HG02885 (cell line): Measurements from ENCODE around the gene PITPNC1.

ENCODE experiments used
- ATAC-seq: cut with Tn5 transposase; IDR thresholded peaks from one replicate; pipeline ENCODE4 v1.9.1; 2021; ENCODE audit warnings: mild to moderate bottlenecking; ENCODE audit not compliant: unreplicated experiment, poor library complexity

The PITPNC1 gene

DNA sequence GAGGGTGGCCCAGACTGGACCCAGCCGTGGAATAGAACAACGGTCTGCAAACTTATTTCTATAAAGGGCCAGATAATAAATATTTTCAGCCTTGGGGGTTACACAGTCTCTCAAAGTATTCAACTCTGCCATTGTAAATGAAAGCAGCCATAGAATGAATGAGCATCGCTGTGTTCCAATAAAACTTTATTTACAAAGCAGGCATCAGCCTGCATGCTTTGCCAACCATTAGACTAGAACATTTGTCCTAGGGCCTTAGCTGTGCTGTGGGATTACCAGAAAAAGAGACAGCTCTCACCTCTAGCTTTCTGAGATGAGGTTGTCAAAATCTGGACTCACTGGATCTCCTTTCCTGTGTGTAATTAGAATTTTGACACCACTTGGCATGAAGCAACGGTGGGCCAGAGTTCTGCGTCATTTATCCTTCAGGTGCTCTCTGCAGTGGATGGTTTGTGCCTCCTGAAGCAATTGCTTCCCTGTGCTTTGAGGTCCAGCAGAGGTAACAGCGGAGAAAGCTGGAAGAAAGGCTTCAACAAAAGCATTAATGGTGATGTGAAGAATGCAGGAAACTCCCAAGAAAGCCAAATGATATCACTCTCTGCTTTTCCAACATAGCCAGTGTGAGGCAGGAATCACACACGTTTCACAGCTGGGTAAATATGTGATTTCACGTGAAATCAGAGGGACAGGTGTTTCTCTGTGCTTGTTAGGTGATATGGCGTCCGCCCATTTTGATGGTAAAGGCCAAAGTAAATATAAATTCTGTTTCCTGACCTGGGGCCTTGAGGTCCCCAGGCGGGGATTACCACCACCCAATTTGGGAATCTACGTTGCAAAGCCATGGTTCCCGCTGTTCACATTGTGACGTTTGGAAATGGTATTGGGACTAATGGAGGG is 148.4 kb downstream of the PITPNC1 start:
- no peak for ATAC-seq

DNA sequence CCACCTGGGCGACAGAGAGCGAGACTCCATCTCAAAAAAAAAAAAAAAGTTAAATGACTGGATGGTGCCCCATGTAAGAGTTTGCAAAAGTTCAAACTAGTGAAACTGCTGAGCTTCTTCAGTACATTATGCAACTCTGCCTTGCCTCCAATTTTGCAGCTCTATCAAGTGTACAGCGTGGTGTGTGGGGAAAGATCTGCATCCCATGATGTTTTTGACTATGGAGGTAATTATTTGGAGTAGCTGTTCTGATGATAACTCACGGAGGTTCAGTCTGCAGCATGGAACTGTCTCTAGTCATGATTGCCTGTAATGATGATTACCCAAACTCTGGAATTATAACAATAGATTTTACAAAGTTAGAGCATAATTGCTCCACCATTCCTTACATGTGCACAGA is 149.6 kb downstream of the PITPNC1 start:
- ATAC-seq = no peak

DNA sequence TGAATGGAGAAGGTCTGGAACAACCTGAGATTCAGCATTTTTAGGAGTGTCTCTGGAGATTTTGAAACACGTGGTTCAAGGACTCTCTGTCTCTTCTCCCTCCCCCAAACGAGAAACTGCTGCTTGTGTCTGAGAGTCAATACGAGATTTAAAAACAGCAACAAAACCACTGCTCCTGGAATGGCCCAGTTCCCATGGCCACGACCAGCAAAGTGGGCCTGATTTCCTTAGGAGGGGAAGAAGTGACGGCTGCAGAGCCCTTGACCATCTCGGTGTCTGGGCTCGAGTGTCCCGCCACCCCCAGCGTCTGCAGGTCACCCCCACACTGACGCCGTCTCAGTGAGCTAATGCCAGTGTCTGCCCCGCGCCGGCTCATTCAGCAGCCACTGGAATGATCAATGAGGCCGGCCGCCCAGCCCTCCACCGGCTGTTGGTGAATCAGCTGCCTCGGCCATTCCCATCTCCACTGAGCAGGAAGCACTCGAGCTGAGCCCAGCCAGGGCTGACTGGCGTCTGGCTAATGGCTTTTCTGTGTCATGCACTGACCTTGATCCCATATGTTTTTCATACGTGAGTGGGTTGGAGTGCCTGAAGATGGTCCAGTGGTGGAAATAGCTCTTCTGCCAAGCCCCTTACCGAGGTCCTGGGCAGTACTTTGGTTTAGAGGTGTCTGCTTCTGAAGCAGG is 151.8 kb downstream of the PITPNC1 start:
- ATAC-seq = no peak

DNA sequence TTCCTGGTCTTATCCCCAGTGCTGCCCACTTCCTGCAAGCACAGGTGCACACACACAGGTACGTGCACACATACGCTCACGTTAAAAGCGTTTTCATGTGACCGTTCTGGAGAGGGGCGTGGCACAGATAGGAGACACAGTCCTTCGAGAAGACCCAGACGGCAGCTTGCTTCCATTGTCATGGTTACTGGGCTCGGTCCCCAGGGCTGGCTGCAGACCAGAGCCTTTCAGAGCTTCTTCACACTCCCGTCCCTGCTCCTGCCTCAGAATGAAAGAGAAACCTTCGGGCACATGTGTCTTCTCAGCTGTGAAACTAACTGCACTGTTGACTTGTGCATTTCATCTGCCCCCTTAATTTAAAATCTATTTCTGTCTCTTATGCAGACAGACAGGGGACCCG is 154.2 kb downstream of the PITPNC1 start:
- peak; percentile 90 for ATAC-seq

DNA sequence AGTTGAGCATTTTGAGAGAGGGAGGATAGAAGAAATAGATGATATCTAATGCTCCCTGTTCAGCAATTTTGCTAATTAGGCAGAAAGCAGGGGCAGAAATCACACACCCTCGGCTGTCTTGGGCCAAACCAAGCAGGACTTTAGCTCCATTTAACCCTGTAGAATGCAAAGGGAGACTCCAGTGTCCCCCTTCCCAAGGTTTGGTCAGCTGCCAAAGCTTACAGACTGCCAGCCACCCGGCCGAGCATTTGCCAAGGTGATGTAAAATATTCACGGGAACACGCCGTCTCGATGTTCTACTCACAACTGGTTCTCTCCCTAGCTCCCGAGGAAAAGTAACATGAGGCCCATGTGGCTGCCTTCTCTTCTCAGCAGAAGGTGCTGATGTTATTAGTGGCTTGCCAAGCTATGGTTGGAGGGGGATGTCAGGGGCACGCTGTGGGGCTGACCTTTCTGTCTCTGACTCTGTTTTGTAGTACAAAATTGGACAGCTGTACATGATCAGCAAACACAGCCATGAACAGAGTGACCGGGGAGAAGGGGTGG is 155.3 kb downstream of the PITPNC1 start:
- no peak for ATAC-seq

DNA sequence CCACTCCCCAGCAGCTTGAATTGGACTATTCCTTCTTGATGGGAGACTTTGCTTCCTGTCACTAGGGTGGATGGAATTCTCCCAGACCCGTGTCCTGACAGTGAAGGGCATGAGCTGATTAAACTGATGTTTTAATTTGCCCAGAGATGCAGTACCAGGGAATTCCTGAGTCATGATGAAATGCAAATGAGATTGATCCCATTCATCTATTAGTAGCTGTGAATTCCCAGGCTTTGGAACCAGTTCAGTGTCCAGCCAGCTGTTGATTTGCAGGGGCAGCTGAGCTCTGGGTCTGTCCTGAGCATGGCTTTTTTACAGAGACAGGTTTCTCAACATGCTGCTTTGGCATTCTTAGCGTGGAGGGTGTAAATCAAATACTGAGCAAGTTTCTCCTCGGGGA is 157.9 kb downstream of the PITPNC1 start:
- no peak for ATAC-seq

DNA sequence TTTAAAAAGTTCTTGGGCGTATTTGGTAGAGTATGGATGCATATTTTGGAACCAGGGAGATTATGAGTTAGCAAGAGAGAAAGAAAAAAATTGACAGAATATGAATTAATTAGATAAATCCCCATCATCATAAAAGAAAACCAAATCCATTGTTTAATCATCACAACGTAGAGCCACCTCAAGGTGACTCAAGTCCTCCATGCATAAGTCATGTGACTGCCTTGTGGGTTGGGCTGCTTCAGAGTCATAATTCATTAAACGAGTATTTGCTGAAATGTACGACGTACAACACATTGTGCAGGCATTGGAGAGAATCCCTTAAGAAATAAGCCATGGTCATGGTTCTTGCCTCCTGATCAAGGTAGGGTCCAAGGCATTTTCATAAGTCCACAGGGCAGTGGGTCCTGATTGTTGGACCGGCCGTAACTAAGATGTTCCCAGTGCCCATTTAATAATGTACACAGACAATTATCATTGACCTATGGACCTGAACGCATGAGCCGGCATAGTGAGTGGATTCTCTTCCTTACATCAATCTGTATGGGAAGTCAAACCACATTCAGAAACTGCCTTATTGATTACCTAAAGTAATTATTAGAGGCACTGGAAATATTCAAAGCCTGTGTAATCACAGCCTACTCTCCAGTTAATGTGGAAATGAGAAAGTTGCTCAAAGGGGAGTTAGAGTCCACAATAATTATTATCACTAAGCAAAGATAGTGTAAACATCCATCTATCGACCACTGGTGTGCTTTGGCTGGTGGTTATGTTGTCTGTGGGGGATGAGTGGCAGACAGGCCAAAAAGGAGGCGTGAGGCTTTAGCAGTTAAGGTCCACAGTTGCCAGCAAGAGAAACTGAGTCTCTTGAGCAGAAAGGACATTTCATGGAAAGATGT is 165.4 kb downstream of the PITPNC1 start:
- no peak for ATAC-seq

DNA sequence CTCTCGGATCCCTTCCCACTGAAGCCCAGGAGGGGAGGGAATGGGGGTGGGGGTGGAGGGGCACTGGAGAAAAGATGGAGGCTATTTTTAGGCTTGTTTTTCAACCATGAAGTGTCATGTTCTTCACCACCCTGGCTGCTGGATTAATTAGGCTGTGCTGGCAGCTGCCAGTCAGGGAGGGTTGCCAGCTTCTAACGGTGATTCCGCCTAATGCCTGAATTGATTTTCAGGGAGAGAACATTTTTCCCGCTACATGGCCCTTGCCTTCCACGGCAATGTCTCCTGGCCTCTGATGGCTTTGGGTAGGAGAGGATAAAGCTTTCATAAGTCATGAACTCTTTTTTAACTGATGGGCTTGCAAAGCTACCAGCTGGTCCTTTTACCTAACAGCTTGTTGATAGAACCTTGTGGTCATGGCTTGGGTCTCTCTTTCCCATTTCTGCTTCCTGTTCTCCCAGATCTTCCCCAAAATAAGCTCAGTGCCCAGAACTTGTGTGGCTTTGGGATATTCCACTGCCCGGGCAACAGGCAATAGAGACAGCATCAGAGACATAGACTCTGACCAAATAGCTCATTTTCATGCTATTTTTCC is 167.4 kb downstream of the PITPNC1 start:
- no peak for ATAC-seq

DNA sequence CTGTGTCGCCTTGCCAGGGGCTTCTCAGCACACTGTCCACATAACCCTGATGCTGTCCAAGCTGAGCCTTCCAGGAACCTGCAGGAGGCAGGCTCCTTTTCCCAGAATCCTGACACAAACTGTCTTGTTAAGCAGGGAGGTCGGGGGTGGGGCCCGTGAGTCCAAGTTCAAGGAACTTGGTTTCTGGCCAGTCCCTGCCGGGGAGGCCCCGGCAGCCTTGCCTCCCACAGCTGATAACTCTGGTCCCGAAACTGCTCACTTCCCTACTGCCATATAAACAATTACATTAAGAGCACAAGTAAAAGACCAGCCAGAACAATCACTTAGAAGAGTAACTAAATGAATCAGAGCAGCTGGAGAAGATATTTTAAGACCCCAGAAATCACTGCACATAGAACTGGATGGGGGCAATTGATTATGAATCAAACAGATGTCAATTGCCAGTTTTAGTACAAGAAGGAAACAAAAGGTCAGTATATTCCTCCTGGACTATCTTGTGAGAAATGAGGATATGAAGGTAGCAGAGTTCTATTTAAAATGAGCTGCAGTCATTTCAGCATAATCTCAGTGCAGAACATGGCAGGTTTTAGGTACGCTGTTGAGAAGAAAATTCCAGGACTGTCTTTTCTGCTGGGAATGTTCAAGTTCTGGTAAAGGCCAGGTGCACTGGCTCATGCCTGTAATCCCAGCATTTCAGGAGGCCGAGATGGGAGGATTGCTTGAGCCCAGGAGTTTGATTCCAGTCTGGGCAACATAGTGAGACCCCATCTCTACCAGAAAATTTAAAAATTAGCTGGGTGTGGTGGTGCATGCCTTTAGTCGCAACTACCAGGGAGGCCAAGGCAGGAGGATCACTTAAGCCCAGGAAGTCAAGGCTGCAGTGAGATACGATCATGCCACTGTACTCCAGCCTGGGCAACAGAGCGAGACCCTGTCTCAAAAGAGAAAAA is 169.8 kb downstream of the PITPNC1 start:
- peak; percentile 94 for ATAC-seq

DNA sequence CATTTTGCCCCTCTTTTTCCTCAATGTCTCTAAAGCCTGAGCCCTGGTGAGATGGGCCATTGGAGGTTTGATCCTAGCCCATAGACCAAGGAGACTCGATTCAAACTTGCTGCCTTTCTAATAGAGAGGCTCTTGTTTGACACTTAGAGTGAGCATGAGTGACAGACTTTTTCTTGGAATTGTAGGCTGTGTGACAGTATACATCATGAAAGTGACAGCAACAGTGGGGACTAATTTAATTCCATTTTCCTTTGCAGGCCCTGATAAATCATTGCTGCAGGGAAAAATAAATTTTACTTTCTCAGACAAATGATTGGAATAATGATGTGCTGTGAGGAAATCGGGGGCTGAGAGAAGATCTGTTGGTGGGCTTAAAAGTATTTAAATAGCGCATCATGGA is 171.6 kb downstream of the PITPNC1 start:
- ATAC-seq = no peak

DNA sequence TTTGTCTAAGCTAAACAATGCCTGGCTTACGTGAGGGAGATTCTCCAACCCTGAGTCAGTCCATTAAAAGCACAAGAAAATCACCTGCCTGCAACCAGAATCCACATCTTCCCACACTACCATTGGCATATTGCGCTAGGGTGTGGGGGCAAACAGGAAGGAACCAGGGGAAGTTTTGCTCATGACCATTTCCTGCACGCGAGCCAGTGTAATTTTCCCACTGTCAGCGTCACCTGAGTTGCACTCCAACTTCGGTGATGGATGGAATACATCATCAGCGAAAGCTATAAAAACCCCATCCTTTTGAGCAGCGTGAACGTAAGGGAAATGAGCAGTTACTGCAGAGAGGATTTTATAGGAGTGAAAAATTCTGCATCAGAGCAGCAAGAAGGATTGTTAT is 172.7 kb downstream of the PITPNC1 start:
- no peak for ATAC-seq

DNA sequence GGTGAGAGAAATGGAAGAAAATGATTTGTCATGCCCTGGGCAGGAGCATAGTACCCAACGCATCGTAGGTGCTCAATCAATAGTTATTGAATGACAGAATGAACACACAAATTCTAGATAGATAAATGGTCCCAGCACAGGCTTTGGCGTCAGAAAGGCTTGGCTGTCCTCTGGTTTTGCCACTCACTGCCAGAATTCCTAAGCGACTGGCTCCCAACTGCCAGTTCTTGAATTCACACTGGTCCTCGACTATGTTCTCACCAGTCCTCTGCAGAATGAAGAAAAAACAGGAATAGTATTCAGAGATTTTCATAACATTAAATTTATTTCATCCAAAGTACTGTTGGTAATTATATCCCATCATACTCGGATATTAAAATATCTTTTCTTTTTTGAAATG is 177.6 kb downstream of the PITPNC1 start:
- no peak for ATAC-seq

DNA sequence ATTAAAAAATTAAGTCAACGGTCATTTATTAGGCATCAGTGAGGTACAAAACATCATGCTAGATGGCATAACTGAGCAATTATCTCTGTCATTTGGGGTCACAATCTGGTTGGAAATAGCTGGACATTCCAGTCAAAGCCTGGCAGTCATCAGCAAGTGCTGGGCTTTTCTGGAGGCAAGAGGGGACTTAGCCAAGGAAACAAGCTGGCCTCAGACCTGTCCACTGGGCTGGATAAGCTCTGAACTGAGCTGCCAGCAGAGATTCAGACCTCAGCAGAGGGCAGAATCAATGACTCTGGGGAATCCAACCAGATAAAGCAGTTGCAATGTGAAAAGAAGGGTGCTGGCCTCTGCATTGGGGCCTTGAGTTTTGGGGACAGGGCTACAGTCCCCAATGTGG is 178.8 kb downstream of the PITPNC1 start:
- no peak for ATAC-seq

DNA sequence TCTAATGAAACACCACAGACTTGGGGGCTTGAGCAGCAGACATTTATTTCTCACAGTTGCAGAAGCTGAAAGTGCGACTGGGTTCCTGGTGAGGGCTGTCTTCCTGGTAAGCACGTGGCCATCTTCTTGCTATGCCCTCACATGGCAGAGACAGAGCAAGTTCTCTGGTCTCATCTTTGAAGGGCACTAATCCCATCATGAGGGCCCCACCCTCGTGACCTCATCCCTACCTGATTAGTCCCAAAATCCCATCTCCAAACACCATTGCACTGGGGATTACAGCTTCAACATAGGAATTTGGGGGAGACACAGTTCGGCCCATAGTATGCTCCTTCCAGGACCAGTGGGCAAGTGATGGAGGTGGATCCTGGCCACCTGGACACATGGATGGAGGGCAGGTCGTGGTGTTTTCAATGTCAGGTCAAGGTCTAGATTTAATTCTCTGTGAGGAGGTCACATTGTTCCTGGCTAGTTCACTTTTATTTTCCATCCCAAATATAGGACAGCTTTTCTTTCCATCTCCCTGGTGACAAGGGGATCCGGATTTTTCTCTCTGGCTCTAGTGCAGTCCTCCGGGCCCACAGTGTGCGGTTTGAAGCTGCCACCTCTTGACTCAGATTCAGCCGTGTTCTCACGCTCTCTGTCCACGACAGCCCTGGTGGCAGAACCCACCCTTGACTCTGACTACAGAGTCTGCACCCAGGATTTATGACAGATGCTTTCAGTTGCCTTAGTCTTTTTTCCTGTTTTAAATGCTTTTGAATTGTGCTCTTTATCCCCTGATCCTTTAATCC is 180.2 kb downstream of the PITPNC1 start:
- ATAC-seq = no peak

DNA sequence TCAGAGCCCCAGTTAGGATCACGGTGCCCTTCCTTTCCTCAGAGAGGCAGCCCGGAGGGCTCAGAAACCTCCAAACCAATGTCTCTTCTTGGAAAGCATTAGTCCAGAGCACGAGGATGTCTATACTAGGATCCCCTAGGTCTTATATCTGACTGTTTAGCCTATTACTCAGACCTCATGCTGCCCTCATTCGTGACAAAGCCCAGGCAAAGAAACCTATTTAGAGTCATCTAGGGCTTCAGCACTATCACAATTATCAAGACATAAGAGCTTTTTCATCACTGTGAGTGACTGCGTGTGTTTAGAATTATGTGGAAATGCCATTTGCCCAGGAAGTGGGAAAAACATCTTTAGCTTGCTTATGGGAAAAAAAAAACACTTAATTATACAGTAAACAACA is 180.8 kb downstream of the PITPNC1 start:
- ATAC-seq = no peak

DNA sequence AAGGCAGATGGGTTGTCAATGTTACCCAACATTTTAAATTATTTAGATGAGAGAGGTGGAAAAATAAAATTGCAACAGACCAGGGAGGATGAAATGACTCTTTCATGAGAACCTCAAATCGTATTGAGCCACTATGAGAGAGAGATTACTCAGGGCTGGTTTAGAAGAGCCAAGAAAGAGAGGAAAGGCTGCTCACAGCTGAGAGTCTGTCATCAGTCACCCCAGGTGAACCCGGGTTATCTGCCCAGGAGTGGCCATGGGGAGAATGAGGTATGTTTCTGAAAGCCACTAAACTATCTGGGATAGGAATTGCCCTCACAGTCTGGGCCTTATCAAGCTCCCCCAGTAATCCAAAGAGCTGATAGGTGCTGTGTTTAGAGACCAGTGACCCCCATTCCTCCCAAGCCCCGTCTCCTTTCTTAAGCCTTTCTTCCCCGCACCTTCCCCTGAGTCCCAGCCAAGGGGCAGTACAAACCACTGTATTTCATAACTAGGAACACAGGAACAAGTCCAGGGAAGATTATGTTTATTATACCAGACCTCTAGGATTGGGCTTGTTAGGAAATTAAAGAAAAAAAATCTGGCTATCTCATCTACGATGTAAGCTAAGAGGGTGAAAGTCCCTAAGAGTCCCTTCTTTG is 181.8 kb downstream of the PITPNC1 start:
- ATAC-seq = no peak

DNA sequence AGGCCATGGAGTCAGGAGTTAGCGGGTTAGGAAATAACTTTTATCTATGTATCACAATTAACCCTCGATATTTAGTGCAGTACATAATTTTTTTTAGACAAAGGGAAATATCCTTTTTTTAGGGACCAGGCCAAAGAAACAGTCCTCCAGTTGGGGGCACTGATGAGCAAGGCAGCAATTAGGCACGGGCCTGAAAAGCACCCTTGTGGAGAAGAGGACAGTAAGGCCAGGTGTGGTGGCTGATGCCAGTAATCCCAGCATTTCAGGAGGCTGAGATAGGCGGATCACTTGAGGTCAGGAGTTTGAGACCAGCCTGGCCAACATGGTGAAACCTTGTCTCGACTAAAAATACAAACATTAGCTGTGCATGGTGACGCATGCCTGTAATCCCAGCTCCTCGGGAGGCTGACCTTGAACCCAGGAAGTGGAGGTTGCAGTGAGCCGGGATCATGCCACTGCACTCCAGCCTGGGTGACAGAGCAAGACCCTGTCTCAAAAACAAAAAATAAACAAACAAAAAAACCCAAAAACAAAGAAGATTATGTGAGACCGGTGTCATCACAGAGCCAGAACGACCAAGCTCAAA is 182.4 kb downstream of the PITPNC1 start:
- ATAC-seq = no peak
